ENCODE data around the gene EEF1AKMT1.

DNA sequence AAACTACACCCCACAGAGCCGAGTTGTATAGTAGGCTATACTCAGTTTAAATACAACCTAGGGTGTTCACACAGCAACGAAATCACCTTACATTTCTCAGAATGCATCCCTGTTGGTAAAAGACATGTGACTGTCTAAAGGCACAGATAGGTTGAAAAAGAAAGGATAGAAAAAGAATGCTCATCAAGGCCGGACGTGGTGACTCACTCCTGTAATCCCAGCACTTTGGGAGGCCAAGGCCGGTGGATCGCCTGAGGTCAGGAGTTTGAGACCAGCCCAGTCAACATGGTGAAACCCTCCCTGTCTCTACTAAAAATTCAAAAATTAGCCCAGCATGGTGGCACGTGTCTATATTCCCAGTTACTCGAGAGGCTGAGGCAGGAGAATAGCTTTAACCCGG, 74.0 kb downstream of the EEF1AKMT1 start:
- TF ChIP-seq CTCF (IDR thresholded peaks at IDR 0.05): no peak
- TF ChIP-seq EZH2 (IDR thresholded peaks at IDR 0.05; ENCODE audit: borderline replicate concordance, insufficient read depth, low read depth, low read length, poor library complexity, severe bottlenecking): no peak

All from B cell (primary cell).